DOHH2 (cell line): ENCODE results near the gene TMPRSS4.

Source experiments
- H3F3A ChIP-seq: fragments of 200-600 bp; sonication (generic), shearing (Covaris generic); 2 replicates; pipeline ENCODE4 v1.6.0; 2016; ENCODE audit warnings: antibody characterized with exemption, mild to moderate bottlenecking; ENCODE audit not compliant: control insufficient read depth, insufficient read depth
- H3K27ac ChIP-seq: fragments of 200-600 bp; sonication (generic); 2 replicates; pipeline ENCODE4 v1.5.1; 2014; ENCODE audit warnings: low read depth, mild to moderate bottlenecking, low read length, moderate library complexity
- H3K27me3 ChIP-seq: fragments of 200-600 bp; sonication (generic); 2 replicates; pipeline ENCODE4 v1.6.1; 2014; ENCODE audit warnings: mild to moderate bottlenecking, low read length, mixed read lengths; ENCODE audit not compliant: control insufficient read depth
- H3K36me3 ChIP-seq: fragments of 200-600 bp; sonication (generic); 2 replicates; pipeline ENCODE4 v1.6.1; 2014; ENCODE audit warnings: mild to moderate bottlenecking, low read length, moderate library complexity, mixed read lengths; ENCODE audit not compliant: control insufficient read depth
- H3K4me1 ChIP-seq: fragments of 200-600 bp; sonication (generic); 2 replicates; pipeline ENCODE4 v1.6.1; 2014; ENCODE audit warnings: mild to moderate bottlenecking, low read length, mixed read lengths; ENCODE audit not compliant: control insufficient read depth
- H3K4me2 ChIP-seq: fragments of 200-600 bp; sonication (generic); 2 replicates; pipeline ENCODE4 v1.6.0; 2014; ENCODE audit warnings: mild to moderate bottlenecking, low read length, moderate library complexity
- H3K4me3 ChIP-seq: fragments of 200-600 bp; sonication (generic); 2 replicates; pipeline ENCODE4 v1.5.1; 2014; ENCODE audit warnings: mild to moderate bottlenecking, low read length, mixed read lengths
- H3K79me2 ChIP-seq: fragments of 200-600 bp; sonication (generic); 2 replicates; pipeline ENCODE4 v1.6.1; 2014; ENCODE audit warnings: mild to moderate bottlenecking, low read length, mixed read lengths; ENCODE audit not compliant: control insufficient read depth
- H3K9me2 ChIP-seq: fragments of 200-600 bp; sonication (generic); replicated peaks from 2 replicates; pipeline ENCODE4 v1.6.1; 2014; ENCODE audit warnings: mild to moderate bottlenecking, low read length, mixed read lengths; ENCODE audit not compliant: control insufficient read depth
- H3K9me3 ChIP-seq: fragments of 200-600 bp; sonication (generic); 2 replicates; pipeline ENCODE4 v1.6.1; 2014; ENCODE audit warnings: antibody characterized with exemption, low read length, mixed read lengths; ENCODE audit not compliant: control insufficient read depth, insufficient read depth
- H4K20me1 ChIP-seq: fragments of 200-600 bp; sonication (generic); 2 replicates; pipeline ENCODE4 v1.6.0; 2014; ENCODE audit warnings: low read depth, mild to moderate bottlenecking, antibody characterized with exemption, low read length, moderate library complexity; ENCODE audit not compliant: control insufficient read depth, insufficient read depth
- EZH2phosphoT487 ChIP-seq: fragments of 200-600 bp; sonication (generic); IDR thresholded peaks from 2 replicates; pipeline ENCODE4 v1.6.1; 2017; ENCODE audit warnings: borderline replicate concordance, mild to moderate bottlenecking, antibody characterized with exemption, low read length, moderate library complexity, mixed read lengths
- TF ChIP-seq, protein P1 (sequence below): fragments of 200-600 bp; sonication (generic); IDR thresholded peaks from one replicate; pipeline ENCODE4 v1.5.1; 2014; ENCODE audit warnings: antibody characterized with exemption, mild to moderate bottlenecking, low read depth, low read length; ENCODE audit not compliant: poor library complexity, severe bottlenecking

Gene TMPRSS4

DNA sequence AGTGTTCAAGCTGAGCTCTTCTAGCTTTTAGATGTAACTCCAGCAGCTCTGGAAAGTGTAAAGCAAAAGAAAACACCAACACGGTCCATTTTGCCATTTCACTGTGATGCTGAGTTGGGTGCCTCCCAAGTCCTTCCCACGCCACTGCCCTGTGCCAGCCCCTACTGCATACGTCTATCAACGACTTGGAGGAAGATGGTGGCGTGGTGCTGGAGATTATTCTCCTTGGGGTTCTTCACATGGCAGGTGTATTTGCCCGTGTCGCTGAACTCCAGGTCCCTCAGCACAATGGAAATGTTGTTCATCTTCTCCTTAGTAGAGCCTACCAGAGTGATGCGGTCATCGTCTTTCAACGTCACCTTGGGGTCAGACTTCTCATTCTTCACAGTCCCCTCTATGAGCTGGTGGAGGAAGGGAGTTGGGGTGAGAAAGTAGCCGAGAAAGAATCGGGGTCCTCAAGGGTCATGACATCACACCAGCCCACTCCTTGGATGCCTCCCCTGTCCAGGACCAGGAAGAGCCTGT is 66.8 kb downstream of the TMPRSS4 start:
- TF ChIP-seq EZH2phosphoT487 = no peak
- TF ChIP-seq, protein P1, sequence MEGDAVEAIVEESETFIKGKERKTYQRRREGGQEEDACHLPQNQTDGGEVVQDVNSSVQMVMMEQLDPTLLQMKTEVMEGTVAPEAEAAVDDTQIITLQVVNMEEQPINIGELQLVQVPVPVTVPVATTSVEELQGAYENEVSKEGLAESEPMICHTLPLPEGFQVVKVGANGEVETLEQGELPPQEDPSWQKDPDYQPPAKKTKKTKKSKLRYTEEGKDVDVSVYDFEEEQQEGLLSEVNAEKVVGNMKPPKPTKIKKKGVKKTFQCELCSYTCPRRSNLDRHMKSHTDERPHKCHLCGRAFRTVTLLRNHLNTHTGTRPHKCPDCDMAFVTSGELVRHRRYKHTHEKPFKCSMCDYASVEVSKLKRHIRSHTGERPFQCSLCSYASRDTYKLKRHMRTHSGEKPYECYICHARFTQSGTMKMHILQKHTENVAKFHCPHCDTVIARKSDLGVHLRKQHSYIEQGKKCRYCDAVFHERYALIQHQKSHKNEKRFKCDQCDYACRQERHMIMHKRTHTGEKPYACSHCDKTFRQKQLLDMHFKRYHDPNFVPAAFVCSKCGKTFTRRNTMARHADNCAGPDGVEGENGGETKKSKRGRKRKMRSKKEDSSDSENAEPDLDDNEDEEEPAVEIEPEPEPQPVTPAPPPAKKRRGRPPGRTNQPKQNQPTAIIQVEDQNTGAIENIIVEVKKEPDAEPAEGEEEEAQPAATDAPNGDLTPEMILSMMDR = no peak
- Histone ChIP-seq H3F3A (no peaks in the 10 kb centered on the region), H3K9me3 (no peaks in the 10 kb centered on the region), H3K9me2 (no peaks in the 10 kb centered on the region), H3K36me3 (no peaks in the 10 kb centered on the region), H3K79me2 (no peaks in the 10 kb centered on the region), H3K4me2 (no peak overlapping the region), H4K20me1 (no peaks in the 10 kb centered on the region), H3K4me3 (no peak overlapping the region), H3K4me1 (peaks cover 11% of the 10 kb centered on the region; the same call in 1 of the 2 replicates), H3K27me3 (peaks cover 74% of the 10 kb centered on the region), H3K27ac (no peak overlapping the region)

DNA sequence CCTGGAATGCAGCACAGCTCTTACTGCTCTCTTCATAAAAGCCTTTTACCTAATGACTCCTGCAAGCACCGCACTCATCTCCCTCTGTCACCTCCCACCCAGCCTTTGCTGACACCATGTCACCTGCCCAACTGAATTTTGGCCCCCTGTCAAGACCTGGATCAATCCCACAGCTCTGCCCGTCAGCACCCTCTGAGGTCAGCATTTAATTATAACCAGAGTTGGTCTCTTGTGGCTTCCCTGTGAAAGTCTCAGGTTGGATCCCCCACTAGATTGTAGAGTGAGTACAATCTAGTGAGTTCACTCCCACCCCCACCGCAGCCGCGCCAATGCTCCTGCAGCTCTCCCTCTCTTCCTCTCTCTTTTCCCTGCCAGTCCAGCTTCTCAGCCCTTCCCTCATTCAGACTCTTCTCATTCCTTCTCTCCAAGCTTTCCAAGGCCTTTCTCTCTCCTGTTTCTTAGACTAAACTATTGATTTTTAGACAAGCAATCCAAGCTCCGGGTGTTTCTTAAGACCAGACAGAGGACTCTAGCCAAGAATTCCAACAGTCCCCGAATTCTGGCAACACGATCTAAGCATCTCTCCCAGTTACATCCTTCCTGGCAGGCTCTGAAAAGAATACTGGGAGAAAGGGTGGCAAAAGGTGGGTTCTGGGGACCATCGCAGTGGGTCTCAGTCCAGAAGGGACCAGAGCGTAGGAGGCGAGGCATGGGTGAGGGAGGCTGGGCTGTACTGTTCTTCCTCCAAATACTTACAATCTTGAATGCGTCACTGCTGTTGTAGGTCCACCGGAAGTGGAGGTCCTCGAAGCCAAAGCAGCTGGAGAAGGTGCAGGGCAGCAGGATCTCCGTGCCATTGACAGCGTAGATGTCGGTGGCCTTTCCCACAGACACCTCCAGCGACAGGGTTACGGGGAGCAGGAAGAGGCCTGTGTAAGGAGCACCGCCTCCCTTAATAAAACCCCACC is 67.7 kb downstream of the TMPRSS4 start:
- H3K4me3 ChIP-seq = peak overlapping the region; percentile 71
- H3K9me3 ChIP-seq = no peaks in the 10 kb centered on the region
- TF ChIP-seq EZH2phosphoT487 = no peak
- TF ChIP-seq, protein P1 = no peak

DNA sequence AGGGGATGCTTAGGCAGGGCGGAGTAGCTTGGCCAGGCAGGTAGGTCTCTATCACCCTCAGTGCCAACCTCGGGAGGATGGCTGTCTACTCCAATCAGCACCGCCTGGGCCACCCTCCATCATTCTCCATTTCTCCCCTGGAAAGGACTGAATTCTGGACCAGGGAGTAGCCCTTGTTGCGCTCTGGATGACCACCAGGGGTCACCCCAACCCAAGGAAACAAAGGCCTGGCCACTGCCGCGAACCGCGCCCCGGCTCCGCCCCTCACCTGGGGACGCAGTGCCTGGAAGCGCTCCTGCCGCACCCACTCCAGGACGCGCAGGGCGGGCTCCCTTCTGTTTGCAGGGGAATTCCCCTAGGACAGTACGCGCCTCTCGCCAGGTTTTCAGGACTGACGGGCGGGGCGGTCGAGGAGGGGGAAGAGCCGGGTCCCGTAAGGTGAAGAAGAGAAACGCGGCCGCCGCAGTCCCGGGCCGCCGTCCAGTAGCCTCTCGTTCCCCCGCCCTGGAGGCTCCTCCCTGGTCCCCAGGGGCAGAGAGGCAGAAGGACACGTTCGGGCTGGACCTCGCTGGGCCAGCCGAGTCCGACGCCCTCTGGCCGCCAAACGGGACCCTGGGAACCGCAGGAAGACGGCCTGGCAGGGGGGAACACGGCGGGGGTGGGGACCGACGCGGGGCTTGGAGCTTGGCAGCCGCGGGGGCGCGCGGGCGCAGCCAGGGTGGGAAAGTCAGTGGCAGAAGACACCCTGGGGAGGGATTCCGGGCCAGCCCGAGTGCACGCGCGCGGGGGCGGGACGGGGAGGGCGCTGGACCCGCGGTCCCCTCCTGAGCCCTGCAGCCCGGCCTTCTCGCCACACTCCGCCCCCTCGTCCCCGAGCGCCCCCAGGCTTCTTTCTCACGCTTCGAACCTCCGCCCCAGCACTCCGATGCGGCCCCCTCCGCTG is 68.7 kb downstream of the TMPRSS4 start:
- peak overlapping the region; percentile 76 for H3K4me2 ChIP-seq
- no peak overlapping the region for H3K27ac ChIP-seq
- no peaks in the 10 kb centered on the region for H4K20me1 ChIP-seq
- peaks cover 11% of the 10 kb centered on the region; the same call in 1 of the 2 replicates for H3K4me1 ChIP-seq
- no peaks in the 10 kb centered on the region for H3K9me3 ChIP-seq
- H3K27me3 ChIP-seq = peaks cover 73% of the 10 kb centered on the region
- TF ChIP-seq, protein P1 = peak; percentile 90
- no peak for TF ChIP-seq EZH2phosphoT487
- H3K4me3 ChIP-seq = peak overlapping the region; percentile 71
- no peaks in the 10 kb centered on the region for H3F3A ChIP-seq
- no peaks in the 10 kb centered on the region for H3K36me3 ChIP-seq
- no peaks in the 10 kb centered on the region for H3K9me2 ChIP-seq
- no peaks in the 10 kb centered on the region for H3K79me2 ChIP-seq

More for the DNA sequence above, 67.7 kb downstream of the TMPRSS4 start:
- no peaks in the 10 kb centered on the region for H3K9me2 ChIP-seq
- H3K36me3 ChIP-seq = no peaks in the 10 kb centered on the region
- no peak overlapping the region for H3K27ac ChIP-seq
- H3K27me3 ChIP-seq = peaks cover 77% of the 10 kb centered on the region
- no peaks in the 10 kb centered on the region for H3K79me2 ChIP-seq
- H3K4me2 ChIP-seq = peak overlapping the region; percentile 76
- peaks cover 11% of the 10 kb centered on the region; the same call in 1 of the 2 replicates for H3K4me1 ChIP-seq
- H3F3A ChIP-seq = no peaks in the 10 kb centered on the region
- H4K20me1 ChIP-seq = no peaks in the 10 kb centered on the region
